Measurements from ENCODE around the gene NTN4. TPM values are rescaled to one million over a fixed set of nuclear protein-coding genes. Genes with fewer than 3 reads are reported as not detected.

Gene NTN4
- total and polyA plus RNA-seq, 8 donors, result 14.6 to 63.9 (median 21.1) TPM

- no peaks in the 10 kb centered on the region for H3K27me3 ChIP-seq
- intact Hi-C loops (cut with DNase I), result no loop called here
- no peak for TF ChIP-seq CTCF (IDR thresholded peaks at IDR 0.05)
- no peaks in the 10 kb centered on the region for H3K36me3 ChIP-seq
- no peak for DNase-seq
- peak overlapping the region in 2 of 4 donors; percentile 65 to 77 for H3K27ac ChIP-seq
- peaks cover 16 to 46% (median 19%) of the 10 kb centered on the region in 3 donors for H3K4me1 ChIP-seq
- FAIRE-seq, result no peak
- H3K9me3 ChIP-seq, result no peaks in the 10 kb centered on the region
- no peak overlapping the region for H3K4me3 ChIP-seq
- WGBS, 2 donors, result 32 to 43% methylated on average over 2 of the region's 2 CpGs
- no peak for ATAC-seq
Measured at GRCh38 chr12:95718772-95719171, 71.8 kb downstream of the NTN4 start.

- Histone ChIP-seq H3K36me3 (no peaks in the 10 kb centered on the region), H3K27ac (peak overlapping the region in 2 of 4 donors; percentile 65 to 77), H3K27me3 (no peaks in the 10 kb centered on the region), H3K4me1 (peaks cover 16 to 46% (median 19%) of the 10 kb centered on the region in 3 donors), H3K4me3 (no peak overlapping the region), H3K9me3 (no peaks in the 10 kb centered on the region)
- DNase-seq (no peak), ATAC-seq (peak; percentile 45 to 82 (median 74)), FAIRE-seq (no peak)
- intact Hi-C loops (cut with DNase I), result no loop called here
- WGBS, 2 donors, result 11 to 16% methylated on average over 3 of the region's 3 CpGs
- no peak for TF ChIP-seq CTCF (IDR thresholded peaks at IDR 0.05)
Measured at GRCh38 chr12:95718006-95718431, 72.5 kb downstream of the NTN4 start.

- 45% methylated on average over 5 of the region's 5 CpGs for WGBS, 2 donors
- DNase-seq, result no peak
- Histone ChIP-seq H3K4me3 (no peak overlapping the region), H3K4me1 (peaks cover 16 to 46% (median 19%) of the 10 kb centered on the region in 3 donors), H3K9me3 (no peaks in the 10 kb centered on the region), H3K27ac (peak overlapping the region in 2 of 4 donors; percentile 65 to 77), H3K27me3 (no peaks in the 10 kb centered on the region), H3K36me3 (peaks cover 0 to 2% (median 0%) of the 10 kb centered on the region in 3 donors)
- no peak for FAIRE-seq
- TF ChIP-seq CTCF (IDR thresholded peaks at IDR 0.05), result no peak
- intact Hi-C loops (cut with DNase I), result no loop called here
- ATAC-seq, result peak; percentile 55 to 64 (median 62)
Measured at GRCh38 chr12:95717316-95717928, 73.1 kb downstream of the NTN4 start.

- Histone ChIP-seq H3K9me3 (no peaks in the 10 kb centered on the region), H3K4me1 (peaks cover 16 to 39% (median 19%) of the 10 kb centered on the region in 3 donors), H3K4me3 (no peak overlapping the region), H3K27me3 (no peaks in the 10 kb centered on the region), H3K27ac (no peak overlapping the region), H3K36me3 (peaks cover 0 to 13% (median 1%) of the 10 kb centered on the region in 3 donors)
- ATAC-seq, result no peak
- no peak for DNase-seq
- FAIRE-seq, result no peak
- no peak for TF ChIP-seq CTCF (IDR thresholded peaks at IDR 0.05)
- WGBS, 2 donors, result 93 to 100% methylated on average over 1 of the region's 1 CpG
- intact Hi-C loops (cut with DNase I), result no loop called here
Measured at GRCh38 chr12:95715177-95715576, 75.4 kb downstream of the NTN4 start.

GRCh38 chr12:95712269-95712668, 78.3 kb downstream of the NTN4 start:
- WGBS, 2 donors, result 95% methylated on average over 3 of the region's 3 CpGs
- ATAC-seq (no peak), FAIRE-seq (no peak), DNase-seq (no peak)
- Histone ChIP-seq H3K36me3 (peaks cover 0 to 33% (median 5%) of the 10 kb centered on the region in 3 donors), H3K4me3 (no peak overlapping the region), H3K9me3 (no peaks in the 10 kb centered on the region), H3K4me1 (peaks cover under 1 to 14% (median 6%) of the 10 kb centered on the region in 3 donors), H3K27me3 (no peaks in the 10 kb centered on the region), H3K27ac (no peak overlapping the region)
- no peak for TF ChIP-seq CTCF (IDR thresholded peaks at IDR 0.05)
- intact Hi-C loops (cut with DNase I), result no loop called here

Measured in pancreas (tissue), 10 donors.